ENCODE data around the gene GJA9. TPM values are rescaled to one million over a fixed set of nuclear protein-coding genes. Genes with fewer than 3 reads are reported as not detected.

Gene GJA9
- total RNA-seq, 1 experiment from 2014 or later, result 0.10 TPM

DNA sequence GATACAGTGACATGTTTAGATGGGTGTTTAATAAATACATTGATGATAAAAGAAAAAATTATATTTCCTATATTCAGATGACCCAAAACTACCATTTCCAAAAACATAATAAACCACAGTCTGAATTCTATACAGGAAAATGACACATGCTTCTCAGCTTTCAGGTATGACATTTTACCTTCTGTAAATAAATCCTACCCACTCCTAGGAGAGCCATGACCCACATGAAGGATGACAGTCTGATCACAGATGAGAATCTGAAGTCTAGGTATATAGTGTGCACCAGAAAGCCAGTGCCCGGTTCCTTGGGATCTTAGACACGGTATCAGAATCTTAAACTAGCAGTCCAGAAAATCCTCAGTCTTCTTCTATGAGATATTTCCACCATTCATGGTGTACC is 3.7 kb upstream of the GJA9 start:
- TF ChIP-seq, protein P1, sequence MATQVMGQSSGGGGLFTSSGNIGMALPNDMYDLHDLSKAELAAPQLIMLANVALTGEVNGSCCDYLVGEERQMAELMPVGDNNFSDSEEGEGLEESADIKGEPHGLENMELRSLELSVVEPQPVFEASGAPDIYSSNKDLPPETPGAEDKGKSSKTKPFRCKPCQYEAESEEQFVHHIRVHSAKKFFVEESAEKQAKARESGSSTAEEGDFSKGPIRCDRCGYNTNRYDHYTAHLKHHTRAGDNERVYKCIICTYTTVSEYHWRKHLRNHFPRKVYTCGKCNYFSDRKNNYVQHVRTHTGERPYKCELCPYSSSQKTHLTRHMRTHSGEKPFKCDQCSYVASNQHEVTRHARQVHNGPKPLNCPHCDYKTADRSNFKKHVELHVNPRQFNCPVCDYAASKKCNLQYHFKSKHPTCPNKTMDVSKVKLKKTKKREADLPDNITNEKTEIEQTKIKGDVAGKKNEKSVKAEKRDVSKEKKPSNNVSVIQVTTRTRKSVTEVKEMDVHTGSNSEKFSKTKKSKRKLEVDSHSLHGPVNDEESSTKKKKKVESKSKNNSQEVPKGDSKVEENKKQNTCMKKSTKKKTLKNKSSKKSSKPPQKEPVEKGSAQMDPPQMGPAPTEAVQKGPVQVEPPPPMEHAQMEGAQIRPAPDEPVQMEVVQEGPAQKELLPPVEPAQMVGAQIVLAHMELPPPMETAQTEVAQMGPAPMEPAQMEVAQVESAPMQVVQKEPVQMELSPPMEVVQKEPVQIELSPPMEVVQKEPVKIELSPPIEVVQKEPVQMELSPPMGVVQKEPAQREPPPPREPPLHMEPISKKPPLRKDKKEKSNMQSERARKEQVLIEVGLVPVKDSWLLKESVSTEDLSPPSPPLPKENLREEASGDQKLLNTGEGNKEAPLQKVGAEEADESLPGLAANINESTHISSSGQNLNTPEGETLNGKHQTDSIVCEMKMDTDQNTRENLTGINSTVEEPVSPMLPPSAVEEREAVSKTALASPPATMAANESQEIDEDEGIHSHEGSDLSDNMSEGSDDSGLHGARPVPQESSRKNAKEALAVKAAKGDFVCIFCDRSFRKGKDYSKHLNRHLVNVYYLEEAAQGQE (IDR thresholded peaks at IDR 0.05; ENCODE audit: insufficient read depth in 1 of 2, low read depth in 2 of 2, low read length in 1 of 2), result no peak
- TF ChIP-seq, protein P2, sequence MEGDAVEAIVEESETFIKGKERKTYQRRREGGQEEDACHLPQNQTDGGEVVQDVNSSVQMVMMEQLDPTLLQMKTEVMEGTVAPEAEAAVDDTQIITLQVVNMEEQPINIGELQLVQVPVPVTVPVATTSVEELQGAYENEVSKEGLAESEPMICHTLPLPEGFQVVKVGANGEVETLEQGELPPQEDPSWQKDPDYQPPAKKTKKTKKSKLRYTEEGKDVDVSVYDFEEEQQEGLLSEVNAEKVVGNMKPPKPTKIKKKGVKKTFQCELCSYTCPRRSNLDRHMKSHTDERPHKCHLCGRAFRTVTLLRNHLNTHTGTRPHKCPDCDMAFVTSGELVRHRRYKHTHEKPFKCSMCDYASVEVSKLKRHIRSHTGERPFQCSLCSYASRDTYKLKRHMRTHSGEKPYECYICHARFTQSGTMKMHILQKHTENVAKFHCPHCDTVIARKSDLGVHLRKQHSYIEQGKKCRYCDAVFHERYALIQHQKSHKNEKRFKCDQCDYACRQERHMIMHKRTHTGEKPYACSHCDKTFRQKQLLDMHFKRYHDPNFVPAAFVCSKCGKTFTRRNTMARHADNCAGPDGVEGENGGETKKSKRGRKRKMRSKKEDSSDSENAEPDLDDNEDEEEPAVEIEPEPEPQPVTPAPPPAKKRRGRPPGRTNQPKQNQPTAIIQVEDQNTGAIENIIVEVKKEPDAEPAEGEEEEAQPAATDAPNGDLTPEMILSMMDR (IDR thresholded peaks at IDR 0.05), result no peak
- TF ChIP-seq SIN3A (IDR thresholded peaks at IDR 0.05; ENCODE audit: borderline replicate concordance, insufficient read depth, low read depth, low read length), result no peak
- TF ChIP-seq TCF7L2 (IDR thresholded peaks at IDR 0.05; ENCODE audit: low read depth, low read length), result no peak
- no peak for TF ChIP-seq POLR2AphosphoS5 (IDR thresholded peaks at IDR 0.05; ENCODE audit: low read depth, low read length)
- intact Hi-C loops (cut with micrococcal nuclease; ENCODE audit: unreplicated experiment), result no loop called here
- DNase-seq (ENCODE audit: low read depth, low spot score) (no peak), ATAC-seq (no peak)
- no peaks in the 10 kb centered on the region for H3K36me3 ChIP-seq (ENCODE audit: control insufficient read depth, insufficient read depth, low read length)
- no TSS peak for BruUV-seq (replicated peaks)
- H3K27me3 ChIP-seq (ENCODE audit: control insufficient read depth, insufficient read depth, low read length), result no peaks in the 10 kb centered on the region
- H3K4me3 ChIP-seq (ENCODE audit: low read depth in 2 of 2, low read length in 2 of 2), result no peak overlapping the region
- no peaks in the 10 kb centered on the region for H3K9me3 ChIP-seq (ENCODE audit: control insufficient read depth, insufficient read depth, low read depth, low read length)
- in situ Hi-C loops (cut with HindIII; ENCODE audit: low pct_unique_long_range_greater_than_20kb, low sequenced_read_pairs), result no loop called here
- H3K27ac ChIP-seq (ENCODE audit: low read length), result no peak overlapping the region
- ChIA-PET POLR2A (no interaction called here), CTCF (no interaction called here)
- no peaks in the 10 kb centered on the region for H3K4me1 ChIP-seq (ENCODE audit: control insufficient read depth, insufficient read depth, low read length)

DNA sequence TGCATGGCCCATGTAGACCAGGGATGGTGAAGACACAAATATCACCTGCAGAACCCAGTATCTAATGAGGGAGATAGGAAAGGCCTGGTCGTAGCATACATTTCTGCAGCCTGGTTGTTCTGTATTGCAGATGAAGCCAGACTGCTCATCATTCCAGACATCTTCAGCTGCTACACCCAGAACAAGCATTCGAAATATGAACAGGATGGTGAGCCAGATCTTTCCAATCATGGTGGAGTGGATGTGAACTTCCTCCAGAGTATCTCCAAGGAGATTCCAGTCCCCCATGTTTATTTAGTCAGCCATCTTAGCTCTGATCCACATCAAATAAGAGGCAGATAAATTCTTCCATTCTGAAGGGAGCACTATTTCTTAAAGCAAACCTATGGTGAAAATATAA is 5.6 kb downstream of the GJA9 start:
- Histone ChIP-seq H3K4me1 (ENCODE audit: control insufficient read depth, insufficient read depth, low read length) (peaks cover 18% of the 10 kb centered on the region), H3K9me3 (ENCODE audit: control insufficient read depth, insufficient read depth, low read depth, low read length) (no peaks in the 10 kb centered on the region), H3K27me3 (ENCODE audit: control insufficient read depth, insufficient read depth, low read length) (no peaks in the 10 kb centered on the region), H3K27ac (ENCODE audit: low read length) (no peak overlapping the region), H3K36me3 (ENCODE audit: control insufficient read depth, insufficient read depth, low read length) (peaks cover 3% of the 10 kb centered on the region), H3K4me3 (ENCODE audit: low read depth in 2 of 2, low read length in 2 of 2) (no peak overlapping the region)
- POLR2A ChIA-PET, result interaction anchor here (0.5 to 0.7 kb wide), 2 partner anchors 15 to 159 kb away, joined by 5 to 7 read pairs; no protein-coding TSS in a partner anchor
- in situ Hi-C loops (cut with HindIII; ENCODE audit: low pct_unique_long_range_greater_than_20kb, low sequenced_read_pairs), result no loop called here
- no peak for ATAC-seq
- TF ChIP-seq TCF7L2 (IDR thresholded peaks at IDR 0.05; ENCODE audit: low read depth, low read length), result no peak
- TF ChIP-seq POLR2AphosphoS5 (IDR thresholded peaks at IDR 0.05; ENCODE audit: low read depth, low read length), result no peak
- TF ChIP-seq, protein P2 (IDR thresholded peaks at IDR 0.05), result no peak
- no peak for TF ChIP-seq SIN3A (IDR thresholded peaks at IDR 0.05; ENCODE audit: borderline replicate concordance, insufficient read depth, low read depth, low read length)
- TF ChIP-seq, protein P1 (IDR thresholded peaks at IDR 0.05; ENCODE audit: insufficient read depth in 1 of 2, low read depth in 2 of 2, low read length in 1 of 2), result no peak
- CTCF ChIA-PET, result interaction anchor here (0.6 kb wide), 1 partner anchor 30 kb away, joined by 4 read pairs; no protein-coding TSS in a partner anchor
- BruUV-seq (replicated peaks), result no TSS peak
- intact Hi-C loops (cut with micrococcal nuclease; ENCODE audit: unreplicated experiment), result loop anchor here (10.0 kb wide), 1 partner anchor 89 kb away; no protein-coding TSS in a partner anchor
- DNase-seq (ENCODE audit: low read depth, low spot score), result no peak

Data from Panc1 (cell line).